GM12891 (cell line): ENCODE data around the gene APOC1.

Experiments used
- POLR2AphosphoS5 ChIP-seq: IDR thresholded peaks from 2 replicates; pipeline ENCODE4 v1.6.1; 2011; ENCODE audit warnings: low read depth, low read length, control low read depth
- TAF1 ChIP-seq: IDR thresholded peaks from 2 replicates; pipeline ENCODE4 v1.6.1; 2011; ENCODE audit warnings: low read depth, low read length, control low read depth

DNA sequence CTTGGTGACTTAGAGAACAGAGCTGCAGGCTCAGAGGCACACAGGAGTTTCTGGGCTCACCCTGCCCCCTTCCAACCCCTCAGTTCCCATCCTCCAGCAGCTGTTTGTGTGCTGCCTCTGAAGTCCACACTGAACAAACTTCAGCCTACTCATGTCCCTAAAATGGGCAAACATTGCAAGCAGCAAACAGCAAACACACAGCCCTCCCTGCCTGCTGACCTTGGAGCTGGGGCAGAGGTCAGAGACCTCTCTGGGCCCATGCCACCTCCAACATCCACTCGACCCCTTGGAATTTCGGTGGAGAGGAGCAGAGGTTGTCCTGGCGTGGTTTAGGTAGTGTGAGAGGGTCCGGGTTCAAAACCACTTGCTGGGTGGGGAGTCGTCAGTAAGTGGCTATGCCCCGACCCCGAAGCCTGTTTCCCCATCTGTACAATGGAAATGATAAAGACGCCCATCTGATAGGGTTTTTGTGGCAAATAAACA lies 9.9 kb downstream of the APOC1 start:
- TF ChIP-seq POLR2AphosphoS5 = no peak
- TF ChIP-seq TAF1 = no peak
